ENCODE measurements around the gene ETV5. TPM values are rescaled to one million over a fixed set of nuclear protein-coding genes. Genes with fewer than 3 reads are reported as not detected.
"Not testable (repeated sequence)": the region's sequence is repeated elsewhere in the genome, so short reads cannot be mapped to it uniquely, and the experiment has no call there.

Gene ETV5
- total and polyA plus RNA-seq, 2 donors (not counting 1 experiment from before 2014, with no cell fraction given) = 23.1 to 24.9 TPM

DNA sequence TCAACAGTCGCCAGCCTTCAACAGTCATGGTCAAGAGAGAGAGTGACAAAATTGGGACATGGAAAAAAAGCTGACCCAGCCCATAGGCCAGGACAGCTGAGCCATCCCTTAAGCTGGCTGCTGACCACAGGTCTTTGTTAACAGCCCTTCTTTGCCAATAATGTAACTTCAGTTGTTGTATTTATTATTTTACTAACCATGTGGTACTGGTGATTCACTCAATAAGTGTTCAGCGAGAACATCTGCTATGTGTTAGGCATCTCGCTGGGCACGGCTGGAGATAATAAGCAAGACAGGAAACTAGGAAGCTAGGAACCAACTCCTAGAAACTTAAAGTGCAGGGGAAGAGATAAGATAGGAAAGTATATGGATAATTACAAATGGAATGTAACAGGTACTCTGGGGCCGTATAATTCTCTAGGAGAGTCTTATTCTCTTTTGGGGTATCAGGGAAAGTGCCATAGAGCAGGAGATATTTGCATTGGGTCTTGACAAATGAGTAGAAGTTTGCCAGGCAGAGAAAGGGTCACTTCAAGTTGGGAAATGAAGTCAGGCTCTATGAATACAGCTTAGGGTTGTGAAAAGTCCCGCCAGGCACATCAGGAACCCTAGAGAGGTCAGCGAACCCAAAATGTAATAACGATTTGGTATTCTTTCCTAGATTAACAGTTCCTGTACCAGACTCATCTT is 87.1 kb downstream of the ETV5 start:
- no peak overlapping the region for H2AFZ ChIP-seq (ENCODE audit: low read length)
- no peak overlapping the region for H3K4me3 ChIP-seq (replicated peaks in 1 of 4; ENCODE audit: control extremely low read depth in 1 of 4, insufficient read depth in 1 of 4, low read depth in 3 of 4, low read length in 4 of 4)
- peaks cover 14% of the 10 kb centered on the region for H3K4me1 ChIP-seq (ENCODE audit: control insufficient read depth, extremely low read depth, insufficient read depth, low read length)
- no peaks in the 10 kb centered on the region for H3K27me3 ChIP-seq (ENCODE audit: control insufficient read depth, insufficient read depth, low read length)
- no peaks in the 10 kb centered on the region for H3K9me3 ChIP-seq (ENCODE audit: control insufficient read depth, insufficient read depth, low read depth, low read length)
- no peak overlapping the region for H3K27ac ChIP-seq (ENCODE audit: insufficient read depth, low read length)
- no peak overlapping the region for H3K9ac ChIP-seq (ENCODE audit: insufficient read depth, low read length)
- TF ChIP-seq EZH2 (IDR thresholded peaks at IDR 0.05; ENCODE audit: low read length, missing control alignments) = no peak
- TF ChIP-seq, protein P1, sequence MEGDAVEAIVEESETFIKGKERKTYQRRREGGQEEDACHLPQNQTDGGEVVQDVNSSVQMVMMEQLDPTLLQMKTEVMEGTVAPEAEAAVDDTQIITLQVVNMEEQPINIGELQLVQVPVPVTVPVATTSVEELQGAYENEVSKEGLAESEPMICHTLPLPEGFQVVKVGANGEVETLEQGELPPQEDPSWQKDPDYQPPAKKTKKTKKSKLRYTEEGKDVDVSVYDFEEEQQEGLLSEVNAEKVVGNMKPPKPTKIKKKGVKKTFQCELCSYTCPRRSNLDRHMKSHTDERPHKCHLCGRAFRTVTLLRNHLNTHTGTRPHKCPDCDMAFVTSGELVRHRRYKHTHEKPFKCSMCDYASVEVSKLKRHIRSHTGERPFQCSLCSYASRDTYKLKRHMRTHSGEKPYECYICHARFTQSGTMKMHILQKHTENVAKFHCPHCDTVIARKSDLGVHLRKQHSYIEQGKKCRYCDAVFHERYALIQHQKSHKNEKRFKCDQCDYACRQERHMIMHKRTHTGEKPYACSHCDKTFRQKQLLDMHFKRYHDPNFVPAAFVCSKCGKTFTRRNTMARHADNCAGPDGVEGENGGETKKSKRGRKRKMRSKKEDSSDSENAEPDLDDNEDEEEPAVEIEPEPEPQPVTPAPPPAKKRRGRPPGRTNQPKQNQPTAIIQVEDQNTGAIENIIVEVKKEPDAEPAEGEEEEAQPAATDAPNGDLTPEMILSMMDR (conservative IDR thresholded peaks at IDR 0.05 in 1 of 2, IDR thresholded peaks at IDR 0.05 in 1 of 2; ENCODE audit: low read depth in 1 of 2, low read length in 2 of 2) = no peak
- H3K79me2 ChIP-seq (ENCODE audit: control insufficient read depth, insufficient read depth, low read length) = no peaks in the 10 kb centered on the region
- H4K20me1 ChIP-seq (ENCODE audit: control insufficient read depth, extremely low read depth, insufficient read depth, low read length) = no peaks in the 10 kb centered on the region
- H3K36me3 ChIP-seq (ENCODE audit: control insufficient read depth, insufficient read depth, low read length) = no peaks in the 10 kb centered on the region
- peak; percentile 94 to 95 for DNase-seq (ENCODE audit: low read depth in 2 of 2)
- peak overlapping the region; percentile 33 for H3K4me2 ChIP-seq (ENCODE audit: extremely low read depth, insufficient read depth, low read length)

DNA sequence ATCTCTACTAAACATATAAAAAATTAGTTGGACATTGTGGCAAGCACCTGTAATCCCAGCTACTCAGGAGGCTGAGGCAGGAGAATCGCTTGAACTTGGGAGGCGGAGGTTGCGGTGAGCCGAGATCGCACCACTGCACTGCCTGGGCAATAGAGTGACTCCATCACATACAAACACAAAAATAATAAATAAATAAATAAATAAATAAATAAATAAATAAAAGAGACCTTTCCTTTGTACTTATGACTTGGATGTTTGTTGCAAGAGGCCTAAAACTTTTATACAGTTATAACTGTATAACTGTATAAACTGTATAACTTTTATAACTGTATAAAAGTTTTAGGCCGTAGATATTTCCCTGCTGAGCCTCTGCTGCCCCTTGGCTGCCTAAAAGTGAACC is 87.6 kb downstream of the ETV5 start:
- H3K27me3 ChIP-seq (ENCODE audit: control insufficient read depth, insufficient read depth, low read length); H2AFZ ChIP-seq (ENCODE audit: low read length); H3K9ac ChIP-seq (ENCODE audit: insufficient read depth, low read length); H4K20me1 ChIP-seq (ENCODE audit: control insufficient read depth, extremely low read depth, insufficient read depth, low read length); H3K4me2 ChIP-seq (ENCODE audit: extremely low read depth, insufficient read depth, low read length); DNase-seq (ENCODE audit: low read depth in 2 of 2); H3K27ac ChIP-seq (ENCODE audit: insufficient read depth, low read length); H3K9me3 ChIP-seq (ENCODE audit: control insufficient read depth, insufficient read depth, low read depth, low read length); H3K4me3 ChIP-seq (replicated peaks in 1 of 4; ENCODE audit: control extremely low read depth in 1 of 4, insufficient read depth in 1 of 4, low read depth in 3 of 4, low read length in 4 of 4); H3K36me3 ChIP-seq (ENCODE audit: control insufficient read depth, insufficient read depth, low read length); H3K79me2 ChIP-seq (ENCODE audit: control insufficient read depth, insufficient read depth, low read length): not testable (repeated sequence)
- H3K4me1 ChIP-seq (ENCODE audit: control insufficient read depth, extremely low read depth, insufficient read depth, low read length) = peaks cover 14% of the 10 kb centered on the region

DNA sequence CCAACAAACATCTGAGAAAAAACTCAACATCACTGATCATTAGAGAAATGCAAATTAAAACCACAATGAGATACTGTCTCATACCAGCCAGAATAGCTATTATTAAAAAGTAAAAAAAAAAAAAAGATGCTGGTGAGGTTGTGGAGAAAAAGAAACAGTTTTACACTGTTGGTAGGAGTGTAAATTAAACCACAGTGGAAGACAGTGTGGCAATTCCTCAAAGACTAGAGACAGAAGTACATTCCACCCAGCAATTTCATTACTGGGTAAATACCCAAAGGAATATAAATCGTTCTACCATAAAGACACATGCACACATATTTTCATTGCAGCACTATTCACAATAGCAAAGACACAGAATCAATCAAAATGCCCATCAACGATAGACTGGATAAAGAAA is 89.6 kb downstream of the ETV5 start:
- H2AFZ ChIP-seq (ENCODE audit: low read length); H3K27ac ChIP-seq (ENCODE audit: insufficient read depth, low read length); H4K20me1 ChIP-seq (ENCODE audit: control insufficient read depth, extremely low read depth, insufficient read depth, low read length); H3K4me2 ChIP-seq (ENCODE audit: extremely low read depth, insufficient read depth, low read length); H3K79me2 ChIP-seq (ENCODE audit: control insufficient read depth, insufficient read depth, low read length); H3K36me3 ChIP-seq (ENCODE audit: control insufficient read depth, insufficient read depth, low read length); H3K9ac ChIP-seq (ENCODE audit: insufficient read depth, low read length); H3K27me3 ChIP-seq (ENCODE audit: control insufficient read depth, insufficient read depth, low read length); H3K4me3 ChIP-seq (replicated peaks in 1 of 4; ENCODE audit: control extremely low read depth in 1 of 4, insufficient read depth in 1 of 4, low read depth in 3 of 4, low read length in 4 of 4); DNase-seq (ENCODE audit: low read depth in 2 of 2); H3K9me3 ChIP-seq (ENCODE audit: control insufficient read depth, insufficient read depth, low read depth, low read length): not testable (repeated sequence)
- peaks cover 12% of the 10 kb centered on the region for H3K4me1 ChIP-seq (ENCODE audit: control insufficient read depth, extremely low read depth, insufficient read depth, low read length)

DNA sequence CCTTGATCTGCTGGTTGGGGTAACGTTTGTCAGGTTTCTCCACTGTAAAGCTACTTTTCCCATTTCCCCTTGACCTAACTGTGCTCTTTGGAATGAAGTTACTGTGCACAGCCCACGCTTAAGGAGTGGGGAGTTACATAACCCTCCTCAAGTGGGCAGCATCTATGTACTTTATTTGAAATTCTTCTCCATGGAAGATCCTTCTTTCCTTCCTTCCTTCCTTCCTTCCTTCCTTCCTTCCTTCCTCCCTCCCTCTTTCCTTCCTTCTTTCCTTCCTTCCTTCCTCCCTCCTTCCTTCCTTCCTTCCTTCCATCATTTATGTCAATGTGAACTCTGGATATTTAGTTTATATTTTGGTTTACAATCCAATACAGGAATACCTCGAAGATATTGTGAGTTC is 94.0 kb downstream of the ETV5 start:
- no peak overlapping the region for H3K4me3 ChIP-seq (replicated peaks in 1 of 4; ENCODE audit: control extremely low read depth in 1 of 4, insufficient read depth in 1 of 4, low read depth in 3 of 4, low read length in 4 of 4)
- H3K9ac ChIP-seq (ENCODE audit: insufficient read depth, low read length) = no peak overlapping the region
- TF ChIP-seq, protein P1 (conservative IDR thresholded peaks at IDR 0.05 in 1 of 2, IDR thresholded peaks at IDR 0.05 in 1 of 2; ENCODE audit: low read depth in 1 of 2, low read length in 2 of 2) = no peak
- no peak for TF ChIP-seq EZH2 (IDR thresholded peaks at IDR 0.05; ENCODE audit: low read length, missing control alignments)
- DNase-seq (ENCODE audit: low read depth in 2 of 2) = no peak
- no peaks in the 10 kb centered on the region for H3K9me3 ChIP-seq (ENCODE audit: control insufficient read depth, insufficient read depth, low read depth, low read length)
- H4K20me1 ChIP-seq (ENCODE audit: control insufficient read depth, extremely low read depth, insufficient read depth, low read length) = no peaks in the 10 kb centered on the region
- H3K36me3 ChIP-seq (ENCODE audit: control insufficient read depth, insufficient read depth, low read length) = no peaks in the 10 kb centered on the region
- no peak overlapping the region for H2AFZ ChIP-seq (ENCODE audit: low read length)
- H3K4me1 ChIP-seq (ENCODE audit: control insufficient read depth, extremely low read depth, insufficient read depth, low read length) = no peaks in the 10 kb centered on the region
- H3K27me3 ChIP-seq (ENCODE audit: control insufficient read depth, insufficient read depth, low read length) = no peaks in the 10 kb centered on the region
- H3K27ac ChIP-seq (ENCODE audit: insufficient read depth, low read length) = no peak overlapping the region
- no peak overlapping the region for H3K4me2 ChIP-seq (ENCODE audit: extremely low read depth, insufficient read depth, low read length)
- no peaks in the 10 kb centered on the region for H3K79me2 ChIP-seq (ENCODE audit: control insufficient read depth, insufficient read depth, low read length)

All from fibroblast of lung (primary cell).